Kidney capillary endothelial cell (primary cell): ENCODE results near the gene SLC6A20.
A peak's percentile ranks its signal among the peaks of the same experiment; 100 is the strongest.

Experiments used
- DNase-seq: peaks from one replicate; pipeline ENCODE4 v3.0.0-alpha.2; 2018; ENCODE audit warnings: low spot score

SLC6A20 gene, protein sequence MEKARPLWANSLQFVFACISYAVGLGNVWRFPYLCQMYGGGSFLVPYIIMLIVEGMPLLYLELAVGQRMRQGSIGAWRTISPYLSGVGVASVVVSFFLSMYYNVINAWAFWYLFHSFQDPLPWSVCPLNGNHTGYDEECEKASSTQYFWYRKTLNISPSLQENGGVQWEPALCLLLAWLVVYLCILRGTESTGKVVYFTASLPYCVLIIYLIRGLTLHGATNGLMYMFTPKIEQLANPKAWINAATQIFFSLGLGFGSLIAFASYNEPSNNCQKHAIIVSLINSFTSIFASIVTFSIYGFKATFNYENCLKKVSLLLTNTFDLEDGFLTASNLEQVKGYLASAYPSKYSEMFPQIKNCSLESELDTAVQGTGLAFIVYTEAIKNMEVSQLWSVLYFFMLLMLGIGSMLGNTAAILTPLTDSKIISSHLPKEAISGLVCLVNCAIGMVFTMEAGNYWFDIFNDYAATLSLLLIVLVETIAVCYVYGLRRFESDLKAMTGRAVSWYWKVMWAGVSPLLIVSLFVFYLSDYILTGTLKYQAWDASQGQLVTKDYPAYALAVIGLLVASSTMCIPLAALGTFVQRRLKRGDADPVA

DNA sequence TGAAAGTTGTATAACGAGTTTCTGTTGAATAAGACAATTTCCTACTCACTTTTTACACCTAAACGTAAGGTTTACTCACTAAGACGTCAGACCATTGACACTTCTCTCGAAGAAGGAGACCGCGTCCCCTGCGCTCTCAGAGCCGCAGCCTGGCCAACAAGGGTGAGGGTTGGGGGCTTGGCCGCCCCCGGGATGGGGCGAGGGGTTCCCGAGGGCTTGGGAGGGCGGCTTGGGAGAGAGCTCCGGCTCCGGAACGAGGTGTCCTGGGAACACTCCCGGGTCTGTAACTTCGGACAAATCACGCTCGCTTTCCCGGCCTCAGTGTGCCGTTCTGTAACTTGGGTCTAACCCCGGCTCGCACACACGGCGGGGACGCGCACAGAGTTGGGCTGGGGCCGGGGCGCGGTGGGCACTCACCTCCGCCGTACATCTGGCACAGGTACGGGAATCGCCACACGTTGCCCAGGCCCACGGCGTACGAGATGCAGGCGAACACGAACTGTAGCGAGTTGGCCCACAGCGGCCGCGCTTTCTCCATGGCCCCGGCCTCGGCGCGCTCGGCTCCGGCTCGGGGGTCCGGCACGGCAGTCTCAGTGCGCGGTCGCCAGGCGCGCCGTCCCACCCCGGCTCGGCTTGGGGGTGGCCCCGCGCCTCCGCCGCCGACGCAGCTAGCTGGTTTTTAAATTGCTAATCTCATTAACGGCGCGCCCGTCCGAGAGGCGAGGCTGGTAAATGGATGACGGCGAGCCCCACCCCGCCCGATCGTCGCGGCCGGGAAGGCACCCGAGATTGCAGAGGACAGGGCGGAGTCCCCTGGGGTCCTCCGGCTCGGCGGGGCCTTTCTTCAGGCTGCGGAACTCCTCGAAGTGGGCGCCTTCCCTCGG lies at the start of gene SLC6A20:
TSS of gene SLC6A20 (minus strand) at position 655 of the 884 bp plus-strand sequence. CDS start at position 538, 117 bp downstream.
- peak; percentile 16 for DNase-seq

DNA sequence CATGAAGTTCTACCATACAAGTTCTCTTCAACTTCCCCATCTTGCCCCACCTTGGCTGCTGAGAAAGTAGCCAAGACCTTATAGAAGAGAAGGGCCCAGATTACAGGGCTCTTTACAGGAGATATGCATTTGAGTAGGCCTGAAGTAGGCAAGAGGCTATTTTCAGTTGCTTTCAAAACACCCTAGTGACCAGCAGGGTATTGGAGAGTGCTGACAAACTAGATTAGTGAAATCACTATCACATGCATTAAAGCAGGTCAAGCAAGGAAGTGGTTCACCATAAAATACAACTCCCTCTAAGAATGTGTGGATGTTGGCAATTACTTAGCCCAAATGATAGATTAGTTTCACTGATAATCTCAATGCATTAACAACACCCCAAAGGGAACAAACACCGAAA lies 48.3 kb upstream of the SLC6A20 start:
- no peak for DNase-seq

DNA sequence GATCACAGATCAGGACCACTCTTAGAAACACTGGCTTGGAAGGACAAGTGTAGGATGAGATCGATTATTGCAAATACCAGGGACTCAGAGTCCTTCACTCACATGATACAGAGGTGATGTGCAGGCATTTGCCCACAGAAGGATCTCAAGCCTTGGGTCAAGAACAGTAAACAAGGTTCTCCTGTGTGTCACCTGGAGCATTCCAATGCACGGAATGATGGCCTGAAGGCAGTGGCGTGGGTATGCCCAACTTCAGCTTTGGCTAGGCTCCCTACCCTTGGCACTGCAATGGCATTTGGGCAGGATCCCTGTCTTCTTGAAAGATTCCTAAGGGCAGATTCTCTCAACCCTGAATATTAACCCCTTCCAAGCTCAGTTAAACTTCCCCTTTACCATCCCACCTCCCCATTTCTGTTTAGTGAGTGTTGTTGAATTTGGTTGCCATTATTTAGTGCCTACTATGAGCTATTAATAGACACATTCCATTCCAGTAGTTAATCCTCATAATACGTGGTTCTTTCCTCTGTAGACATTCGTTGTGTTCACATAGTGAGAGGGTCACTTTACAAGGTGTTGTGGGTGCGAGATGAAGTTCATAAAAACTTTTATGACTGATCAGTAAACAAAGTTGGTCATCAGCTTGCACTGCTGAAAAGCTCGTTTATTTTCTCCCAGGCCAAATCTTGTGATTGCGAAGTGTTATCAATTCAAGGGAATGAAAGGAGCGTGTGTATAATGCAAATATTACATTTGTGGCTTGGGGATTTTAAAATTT lies 46.7 kb upstream of the SLC6A20 start:
- DNase-seq = no peak

DNA sequence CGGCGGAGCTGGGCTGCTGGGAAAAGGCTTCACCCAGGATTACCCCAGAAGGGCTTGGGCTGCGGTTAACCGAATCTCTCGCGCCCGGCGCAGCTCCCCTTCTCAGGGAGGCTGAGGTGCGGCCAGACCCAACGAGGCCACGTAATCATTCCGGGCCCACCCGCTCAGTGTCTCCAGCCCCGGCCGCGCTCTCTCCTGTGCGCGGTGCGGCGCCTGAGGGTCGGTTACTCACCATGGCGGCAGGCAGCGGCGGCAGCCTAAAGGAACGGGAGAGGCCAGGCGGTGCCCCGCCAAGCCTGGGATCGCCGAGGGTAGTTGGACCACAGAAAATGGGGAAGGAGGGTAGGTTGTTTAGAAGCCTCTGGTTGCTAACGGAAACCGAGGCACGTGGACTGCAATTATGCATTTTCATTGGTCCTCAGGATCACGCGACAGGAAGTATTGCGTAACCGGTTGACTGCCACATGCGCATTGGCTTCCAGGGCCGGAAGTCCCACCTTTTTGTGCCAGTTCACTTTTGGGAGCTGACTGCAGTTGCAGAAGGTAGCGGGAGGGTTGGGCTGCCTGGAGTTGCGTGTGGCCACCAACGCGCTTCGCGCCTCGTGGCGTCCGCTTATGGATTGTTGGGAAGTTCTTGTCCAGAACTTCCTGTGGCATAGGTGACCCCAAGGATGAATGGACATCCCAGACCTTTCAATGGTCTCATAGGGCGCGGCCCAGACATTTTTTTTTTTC lies 45.6 kb upstream of the SLC6A20 start, which contains the start of gene LZTFL1:
TSS of gene LZTFL1 (minus strand) at position 363 of the 735 bp plus-strand sequence. CDS start at position 235, 128 bp downstream.
- DNase-seq = peak; percentile 90

DNA sequence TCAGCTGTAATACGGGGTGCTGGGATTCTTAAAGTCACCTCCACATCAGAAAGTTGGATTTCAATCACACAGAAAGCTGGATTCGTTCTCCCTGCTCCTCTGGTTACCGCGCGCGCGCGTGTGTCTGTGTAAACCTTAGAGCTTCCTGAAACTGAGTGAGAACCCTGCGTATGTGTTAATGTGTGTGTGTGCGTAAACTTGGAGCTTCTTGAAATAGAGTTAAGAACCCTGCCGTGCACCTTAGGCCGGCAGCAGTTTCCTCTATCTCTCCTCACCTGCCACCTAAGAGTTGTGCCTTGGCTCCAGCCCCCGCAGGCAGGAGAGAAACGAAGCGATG lies 45.1 kb upstream of the SLC6A20 start:
- DNase-seq = peak; percentile 7

DNA sequence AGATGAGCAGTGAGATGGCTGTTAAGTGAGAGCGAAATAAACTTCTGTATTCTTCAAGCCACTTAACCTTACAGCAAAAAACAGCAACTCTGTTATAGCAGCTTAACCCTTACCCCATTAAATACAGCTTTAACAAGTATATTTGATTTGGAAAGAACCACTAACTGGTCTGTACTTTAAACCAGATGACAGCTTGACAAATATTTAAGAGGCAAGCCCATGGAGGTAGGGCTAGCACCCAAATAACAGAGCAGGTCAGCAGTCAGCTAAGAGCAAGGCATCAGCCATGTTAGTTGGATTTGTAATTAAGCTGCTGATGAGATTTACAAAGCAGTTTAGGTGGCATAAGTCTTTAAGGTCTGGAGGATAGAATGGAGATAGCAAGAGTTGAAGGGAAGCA lies 42.1 kb upstream of the SLC6A20 start:
- no peak for DNase-seq

DNA sequence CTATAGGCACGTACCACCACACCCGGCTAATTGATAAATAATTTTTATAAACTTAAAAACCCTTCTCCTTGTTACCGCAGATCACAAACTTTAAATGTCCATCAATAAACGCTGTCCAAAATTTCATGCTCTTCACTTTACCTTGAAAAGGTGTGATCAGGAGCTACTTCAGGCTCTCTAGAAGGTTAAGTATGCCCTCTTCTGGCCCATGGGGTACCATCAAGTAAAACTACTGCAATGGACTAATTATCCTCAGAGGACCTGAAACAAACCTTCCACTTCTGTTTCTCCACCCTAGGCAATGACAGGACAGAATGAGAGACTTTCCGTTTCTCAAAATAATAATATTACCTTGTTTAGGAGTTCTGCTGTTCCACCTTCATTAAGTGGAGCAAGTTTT lies 36.4 kb upstream of the SLC6A20 start:
- DNase-seq = no peak

DNA sequence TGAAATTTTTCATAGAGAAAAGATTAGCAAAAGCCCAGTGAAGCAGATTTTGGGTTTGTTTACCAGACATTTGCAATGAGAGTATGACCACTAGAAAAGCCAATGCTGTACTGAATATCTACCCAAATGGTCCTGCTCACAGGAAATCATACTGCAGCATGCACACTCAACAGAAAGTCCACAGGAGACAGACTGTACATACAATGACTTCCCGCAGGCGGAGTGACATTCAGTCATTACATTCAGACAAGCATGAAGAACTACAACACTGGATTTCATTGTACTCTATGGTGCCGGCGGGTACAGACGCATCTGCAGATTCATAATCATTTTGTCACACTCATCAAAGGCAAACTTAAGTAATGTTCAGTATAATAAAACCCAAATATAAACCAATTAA lies 33.8 kb upstream of the SLC6A20 start:
- DNase-seq = no peak

DNA sequence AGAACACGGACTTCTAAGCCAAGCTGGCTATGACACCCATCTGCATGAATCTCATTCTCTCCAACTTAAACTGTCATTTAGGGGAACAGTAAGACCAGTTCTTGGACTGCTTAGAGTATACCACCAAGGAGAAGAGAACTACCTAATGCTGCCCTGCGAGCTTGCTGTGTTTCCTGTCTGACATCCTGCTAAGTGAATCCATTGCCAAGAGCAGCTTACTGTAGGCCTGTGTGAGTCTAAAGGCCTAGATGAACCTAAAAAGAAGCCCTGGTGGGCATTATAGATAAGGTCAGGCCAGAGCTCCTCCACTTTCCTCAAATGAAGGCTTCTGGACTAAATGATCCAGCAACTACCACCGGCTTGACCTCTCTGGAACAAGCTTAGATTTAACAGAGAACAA lies 30.6 kb upstream of the SLC6A20 start:
- no peak for DNase-seq

DNA sequence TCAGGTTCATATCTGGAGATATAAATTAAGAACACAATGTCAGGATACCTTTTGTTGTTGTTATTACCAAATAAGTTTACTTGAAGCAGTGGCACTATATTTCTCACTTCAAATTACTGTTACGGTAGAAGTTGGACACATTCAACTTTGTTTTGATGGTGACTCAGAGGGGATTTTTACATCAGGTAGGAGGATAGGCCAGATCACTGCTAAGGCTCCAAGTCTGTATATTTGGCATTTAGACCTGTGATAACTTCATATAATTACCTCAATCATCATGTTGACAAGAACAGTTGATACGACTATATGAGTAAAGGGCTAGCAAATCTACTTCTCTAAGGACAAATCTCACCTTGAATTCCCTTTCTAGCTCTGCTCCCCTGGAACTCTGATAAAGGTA lies 30.0 kb upstream of the SLC6A20 start:
- DNase-seq = no peak

DNA sequence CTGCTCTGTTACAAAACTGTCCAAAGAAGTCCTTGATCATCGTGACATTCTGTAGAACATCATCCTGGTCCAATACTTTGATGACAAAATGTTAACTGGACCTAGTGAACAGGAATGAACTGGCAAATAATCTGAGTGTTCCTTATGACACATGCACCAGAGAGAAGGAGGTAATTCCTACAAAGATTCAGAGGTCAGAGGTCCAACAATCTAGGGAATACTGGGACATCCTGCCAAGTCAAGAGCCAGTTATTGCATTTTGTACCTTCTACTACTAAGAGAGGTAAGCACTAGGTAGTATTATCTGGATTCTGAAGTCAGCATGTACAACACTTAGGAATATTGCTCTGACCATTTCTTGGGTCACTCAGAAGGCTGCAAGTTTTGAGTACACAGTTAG lies 24.8 kb upstream of the SLC6A20 start:
- no peak for DNase-seq

DNA sequence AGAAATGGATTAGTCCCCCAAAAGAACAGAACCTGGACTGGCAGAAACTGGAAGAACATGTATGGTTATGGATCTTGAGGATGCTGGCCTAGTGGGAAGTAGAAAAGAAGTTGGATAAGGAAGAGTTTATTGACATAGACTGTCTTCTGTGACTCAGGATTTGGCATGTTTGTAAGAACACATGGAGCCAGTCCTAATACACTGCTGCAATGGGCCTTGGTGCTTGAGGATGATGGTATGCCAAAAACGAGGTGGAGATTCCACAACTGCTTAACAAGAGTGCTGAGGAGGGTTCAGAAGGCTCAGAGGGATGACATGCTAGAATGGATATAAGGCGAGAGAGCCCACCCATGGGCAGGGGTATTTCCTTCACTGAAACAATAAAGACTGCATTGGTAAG lies 23.2 kb upstream of the SLC6A20 start:
- DNase-seq = no peak

DNA sequence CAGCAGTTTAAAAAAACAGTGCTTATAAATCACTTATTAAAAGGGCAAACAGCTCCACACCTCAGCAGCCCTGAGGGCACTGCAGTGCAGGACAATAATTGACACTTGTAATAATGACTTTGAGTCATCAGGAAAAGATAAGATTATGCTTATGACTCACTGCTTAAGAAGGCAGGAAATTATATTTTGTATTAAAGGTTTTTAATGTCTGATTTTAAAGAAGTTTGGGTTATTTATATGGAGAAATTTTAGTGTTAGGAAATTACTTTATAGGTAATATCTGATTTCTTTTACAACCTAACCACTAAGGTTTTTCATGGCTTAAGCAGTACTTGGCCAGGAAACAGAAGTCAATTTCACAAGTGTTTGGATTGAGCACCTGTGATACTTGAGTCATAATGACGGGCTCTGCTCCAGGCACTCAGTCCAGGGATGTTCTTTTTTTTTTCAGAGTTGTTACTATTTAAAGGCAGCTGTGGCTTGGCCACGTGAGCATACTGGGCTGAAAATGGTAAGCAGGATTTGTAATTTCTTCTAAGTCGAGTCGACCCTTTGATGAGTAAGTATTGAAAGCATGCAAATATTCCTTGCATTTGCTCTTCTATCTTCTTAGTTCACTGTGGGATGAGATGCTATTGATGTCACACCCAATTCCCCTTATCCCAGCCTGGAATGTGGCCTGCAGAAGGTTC lies 21.6 kb upstream of the SLC6A20 start:
- DNase-seq = peak; percentile 50

DNA sequence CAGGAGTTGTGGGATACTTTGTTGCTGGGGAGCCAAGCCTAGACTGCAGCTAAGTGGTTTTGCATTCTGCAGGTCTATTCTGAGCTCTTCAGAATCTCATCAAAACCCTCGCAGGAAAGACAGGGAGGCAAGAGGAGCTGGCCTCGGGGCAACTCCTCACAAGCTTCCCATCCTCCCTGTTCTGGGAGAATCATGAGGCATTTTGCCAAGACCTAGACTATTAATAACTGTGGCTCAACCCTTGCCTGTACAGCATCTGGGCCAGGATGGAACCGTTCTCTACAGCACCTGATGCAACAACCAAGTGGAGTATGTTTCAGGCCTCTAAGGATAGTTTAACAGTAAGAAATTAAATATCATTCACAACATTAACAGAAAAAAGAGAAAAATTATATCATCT lies 20.2 kb upstream of the SLC6A20 start:
- no peak for DNase-seq

DNA sequence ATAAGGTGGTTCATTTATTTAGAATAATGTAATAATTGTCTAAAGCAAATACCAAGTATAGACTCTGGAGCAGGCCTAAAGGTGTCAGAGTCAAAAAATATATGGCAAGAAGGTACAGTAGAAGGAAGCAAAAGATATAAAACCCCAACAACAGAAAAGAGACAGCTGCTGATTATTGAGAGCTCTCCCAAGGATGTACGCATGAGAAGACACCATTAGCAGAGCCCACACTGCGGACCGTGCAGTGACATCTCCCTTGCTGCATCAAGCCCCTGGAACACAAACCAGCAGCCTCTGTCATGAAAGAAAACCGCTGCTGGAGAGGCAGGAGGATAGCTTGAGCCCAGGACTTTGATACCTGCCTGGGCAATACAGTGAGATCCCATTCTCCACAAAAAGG lies 18.0 kb upstream of the SLC6A20 start:
- no peak for DNase-seq

DNA sequence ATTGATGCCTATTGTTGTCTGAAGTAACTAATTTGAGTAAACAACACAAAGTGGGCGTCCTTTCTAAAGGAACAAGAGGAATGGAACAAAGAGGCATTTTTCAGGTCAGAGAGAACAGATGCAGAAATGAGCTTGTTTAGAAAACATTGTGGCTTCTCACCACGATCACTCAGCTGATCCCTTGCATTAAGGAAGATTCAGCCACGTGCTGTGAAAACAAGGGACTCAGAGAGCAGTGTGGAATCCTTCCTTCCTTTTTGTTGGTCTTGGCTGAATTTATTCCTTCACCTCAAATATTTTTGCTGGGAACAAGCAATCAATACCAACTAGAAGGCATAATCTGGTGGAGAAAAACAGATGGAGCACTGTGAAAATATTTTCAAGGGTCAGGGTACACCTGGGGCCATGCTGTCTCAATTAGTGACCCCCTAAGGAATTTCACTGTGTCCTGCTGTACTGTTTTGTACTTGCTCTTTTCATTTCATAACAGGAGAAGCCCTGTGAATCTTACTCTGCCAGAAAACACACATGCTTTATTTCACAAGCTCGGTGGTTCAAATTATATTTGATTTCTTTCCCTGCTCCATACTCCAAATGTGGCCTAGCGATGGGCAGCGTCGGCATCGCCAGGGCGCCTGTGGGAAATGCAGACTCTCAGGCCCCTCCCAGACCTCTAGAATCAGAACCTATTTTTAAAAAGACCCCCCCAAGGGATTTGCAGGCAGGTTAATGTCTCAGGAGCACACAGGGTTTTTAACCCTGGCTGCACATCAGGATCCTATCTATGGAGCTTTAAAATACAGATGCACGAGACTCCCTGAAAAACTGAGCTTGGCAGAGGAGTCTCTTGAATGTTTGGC lies 11.6 kb upstream of the SLC6A20 start:
- no peak for DNase-seq

DNA sequence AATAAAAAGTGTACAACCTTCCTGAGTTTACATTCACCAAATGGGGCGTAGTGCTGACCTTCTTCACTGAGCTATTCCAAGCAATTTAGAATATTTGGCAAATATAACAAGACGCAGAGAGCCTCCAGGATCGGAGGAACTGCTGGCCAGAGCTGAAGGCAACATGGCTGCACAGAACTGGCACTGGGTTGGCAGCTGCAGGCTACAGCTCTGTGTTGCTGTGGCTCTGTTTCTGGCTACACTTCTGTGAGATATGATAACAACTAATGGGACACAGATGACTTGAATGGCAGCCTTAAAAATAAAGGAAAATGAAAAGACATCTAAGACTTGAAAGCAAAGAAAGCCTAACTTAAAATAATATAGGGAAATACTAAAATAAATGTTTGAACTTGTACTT lies 10.8 kb upstream of the SLC6A20 start:
- no peak for DNase-seq

DNA sequence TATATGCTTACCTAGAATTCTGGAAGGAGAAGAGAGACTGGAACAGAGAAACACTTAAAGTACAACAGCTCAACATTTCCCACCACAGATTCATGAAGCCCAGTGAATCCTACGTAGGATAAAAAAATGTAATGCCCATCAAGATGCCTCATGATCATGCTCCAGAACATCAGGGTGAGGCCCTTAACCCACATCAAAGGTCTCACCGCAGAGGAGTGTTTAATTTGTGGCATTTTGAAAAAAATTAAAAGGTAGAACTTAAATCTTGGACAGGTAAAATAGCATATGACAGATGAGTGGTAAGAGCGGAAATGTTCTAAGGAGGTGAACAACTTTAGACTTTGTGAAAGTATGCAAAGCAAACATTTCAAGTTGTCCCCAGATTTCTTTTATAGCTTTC lies 9.7 kb upstream of the SLC6A20 start:
- DNase-seq = no peak

DNA sequence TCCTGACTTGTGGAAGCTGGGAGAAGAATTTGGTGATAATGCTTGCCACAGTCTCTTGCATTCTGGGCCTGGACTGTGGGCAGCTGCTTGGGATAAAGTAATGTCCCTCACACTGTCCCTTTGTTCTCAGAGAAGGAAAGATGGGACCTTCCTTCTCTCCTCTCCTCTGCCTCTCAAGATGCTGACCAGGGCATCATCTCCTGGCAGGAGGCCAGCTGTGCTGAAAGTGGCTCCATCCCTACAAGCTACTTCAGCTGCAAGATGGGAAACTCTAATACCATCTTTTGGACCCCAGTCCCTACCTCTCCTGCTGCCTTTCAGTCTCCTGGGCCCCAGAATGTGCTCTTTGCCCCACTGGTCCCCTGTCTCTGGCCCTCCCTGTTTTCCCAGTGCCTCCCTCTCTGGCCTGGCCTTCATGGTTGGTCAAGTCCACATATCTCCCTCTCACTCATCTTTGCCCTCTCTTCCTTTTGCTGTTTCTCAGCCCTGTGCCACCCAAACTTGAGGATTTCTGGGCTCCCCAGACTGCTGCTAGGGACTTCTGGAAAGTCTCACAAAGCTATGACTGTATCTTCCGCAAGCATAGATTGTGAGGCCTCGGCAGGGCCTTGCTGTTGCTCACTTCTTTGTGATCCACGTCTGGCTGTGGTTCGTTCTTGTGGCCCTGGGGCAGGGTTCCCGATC lies 7.1 kb upstream of the SLC6A20 start:
- no peak for DNase-seq
